GM18907 (cell line): ENCODE measurements around the gene KRTAP10-6.
"Not testable (repeated sequence)": the region's sequence is repeated elsewhere in the genome, so short reads cannot be mapped to it uniquely, and the experiment has no call there.

Source experiments
- ATAC-seq: cut with Tn5 transposase; IDR thresholded peaks from one replicate; pipeline ENCODE4 v1.9.1; 2021; ENCODE audit warnings: mild to moderate bottlenecking, moderate library complexity; ENCODE audit not compliant: unreplicated experiment

The KRTAP10-6 gene

GRCh38 chr21:44592446-44593311 is at the start of gene KRTAP10-6:
KRTAP10-6 (minus strand) TSS chr21:44592505; CDS start chr21:44592484, 21 bp downstream.
- no peak for ATAC-seq

GRCh38 chr21:44640761-44641160 is 48.5 kb upstream of the KRTAP10-6 start:
- ATAC-seq: no peak

- no peak for ATAC-seq
These were observed 47.0 kb upstream of the KRTAP10-6 start for GRCh38 chr21:44639331-44639655.

GRCh38 chr21:44638506-44639330 is 46.4 kb upstream of the KRTAP10-6 start:
- ATAC-seq: not testable (repeated sequence)

- ATAC-seq: not testable (repeated sequence)
These were observed 45.6 kb upstream of the KRTAP10-6 start for GRCh38 chr21:44637851-44638348.

- no peak for ATAC-seq
These were observed 44.9 kb upstream of the KRTAP10-6 start, which contains the start of gene KRTAP10-10 for GRCh38 chr21:44637018-44637850. KRTAP10-10 (plus strand) TSS chr21:44637356; CDS start chr21:44637418, 62 bp downstream.

- ATAC-seq: no peak
These were observed 44.1 kb upstream of the KRTAP10-6 start for GRCh38 chr21:44636209-44637017.

GRCh38 chr21:44632067-44632466 is 39.8 kb upstream of the KRTAP10-6 start:
- ATAC-seq: no peak

- no peak for ATAC-seq
These were observed 38.1 kb upstream of the KRTAP10-6 start for GRCh38 chr21:44630440-44630839.

- ATAC-seq: no peak
These were observed 36.5 kb upstream of the KRTAP10-6 start for GRCh38 chr21:44628707-44629391.

GRCh38 chr21:44627831-44628233 is 35.5 kb upstream of the KRTAP10-6 start:
- ATAC-seq: not testable (repeated sequence)

- not testable (repeated sequence) for ATAC-seq
These were observed 35.0 kb upstream of the KRTAP10-6 start for GRCh38 chr21:44627181-44627822.

GRCh38 chr21:44626673-44627143 is 34.4 kb upstream of the KRTAP10-6 start, which contains the start of gene KRTAP10-9:
KRTAP10-9 (plus strand) TSS chr21:44627093; CDS start chr21:44627172, 79 bp downstream.
- ATAC-seq: no peak

GRCh38 chr21:44626262-44626661 is 34.0 kb upstream of the KRTAP10-6 start:
- ATAC-seq: no peak

GRCh38 chr21:44625756-44626155 is 33.5 kb upstream of the KRTAP10-6 start:
- no peak for ATAC-seq

GRCh38 chr21:44623575-44623974 is 31.3 kb upstream of the KRTAP10-6 start:
- ATAC-seq: no peak

GRCh38 chr21:44619886-44620285 is 27.6 kb upstream of the KRTAP10-6 start:
- no peak for ATAC-seq

GRCh38 chr21:44618909-44619308 is 26.6 kb upstream of the KRTAP10-6 start:
- ATAC-seq: no peak
